ENCODE results near the gene FERMT2. TPM values are rescaled to one million over a fixed set of nuclear protein-coding genes. Genes with fewer than 3 reads are reported as not detected.

Gene FERMT2
- total and polyA plus RNA-seq, 4 donors: 23.9 to 51.3 (median 40.4) TPM

DNA sequence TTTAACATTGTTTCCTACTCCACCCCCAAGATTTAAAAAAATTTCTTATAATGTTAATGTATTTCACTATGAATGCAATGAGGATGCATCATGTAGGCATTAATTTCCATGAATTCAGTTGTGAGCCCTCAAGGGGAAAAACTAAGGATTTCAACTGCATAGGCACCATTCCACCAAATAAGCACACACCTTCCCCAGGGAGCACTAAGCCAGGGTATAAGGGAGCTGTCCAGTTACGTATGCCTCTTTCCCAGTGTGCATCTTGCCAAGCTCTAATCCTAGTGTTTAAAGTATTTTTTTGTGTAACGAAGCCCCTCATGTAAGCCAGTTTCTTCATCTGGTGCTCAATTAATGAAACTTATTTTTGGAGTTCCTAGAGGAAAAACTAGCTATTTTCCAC is 6.6 kb downstream of the FERMT2 start:
- TF ChIP-seq TAF1 (conservative IDR thresholded peaks at IDR 0.05) (no peak), EGR1 (IDR thresholded peaks at IDR 0.05; ENCODE audit: low read depth in 2 of 2) (no peak), REST (IDR thresholded peaks at IDR 0.05) (no peak), YY1 (IDR thresholded peaks at IDR 0.05) (no peak), SP1 (IDR thresholded peaks at IDR 0.05) (no peak), ZBTB33 (IDR thresholded peaks at IDR 0.05) (no peak), HNF4A (conservative IDR thresholded peaks at IDR 0.05) (no peak), FOXA1 (IDR thresholded peaks at IDR 0.05) (no peak), RAD21 (IDR thresholded peaks at IDR 0.05) (no peak), NR2F2 (IDR thresholded peaks at IDR 0.05) (no peak), FOXA2 (IDR thresholded peaks at IDR 0.05) (no peak), MAX (IDR thresholded peaks at IDR 0.05) (no peak), HNF4G (IDR thresholded peaks at IDR 0.05) (no peak)
- TF ChIP-seq, protein P1, sequence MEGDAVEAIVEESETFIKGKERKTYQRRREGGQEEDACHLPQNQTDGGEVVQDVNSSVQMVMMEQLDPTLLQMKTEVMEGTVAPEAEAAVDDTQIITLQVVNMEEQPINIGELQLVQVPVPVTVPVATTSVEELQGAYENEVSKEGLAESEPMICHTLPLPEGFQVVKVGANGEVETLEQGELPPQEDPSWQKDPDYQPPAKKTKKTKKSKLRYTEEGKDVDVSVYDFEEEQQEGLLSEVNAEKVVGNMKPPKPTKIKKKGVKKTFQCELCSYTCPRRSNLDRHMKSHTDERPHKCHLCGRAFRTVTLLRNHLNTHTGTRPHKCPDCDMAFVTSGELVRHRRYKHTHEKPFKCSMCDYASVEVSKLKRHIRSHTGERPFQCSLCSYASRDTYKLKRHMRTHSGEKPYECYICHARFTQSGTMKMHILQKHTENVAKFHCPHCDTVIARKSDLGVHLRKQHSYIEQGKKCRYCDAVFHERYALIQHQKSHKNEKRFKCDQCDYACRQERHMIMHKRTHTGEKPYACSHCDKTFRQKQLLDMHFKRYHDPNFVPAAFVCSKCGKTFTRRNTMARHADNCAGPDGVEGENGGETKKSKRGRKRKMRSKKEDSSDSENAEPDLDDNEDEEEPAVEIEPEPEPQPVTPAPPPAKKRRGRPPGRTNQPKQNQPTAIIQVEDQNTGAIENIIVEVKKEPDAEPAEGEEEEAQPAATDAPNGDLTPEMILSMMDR (IDR thresholded peaks at IDR 0.05; ENCODE audit: low read depth, low read length, missing input control): no peak
- Histone ChIP-seq H3K9ac (ENCODE audit: low read depth in 1 of 2, low read length in 2 of 2) (no peak overlapping the region), H3K4me3 (ENCODE audit: low read depth in 1 of 3, low read length in 3 of 3) (no peak overlapping the region), H3K27ac (ENCODE audit: low read depth in 1 of 2, low read length in 2 of 2) (peak overlapping the region; percentile 16 to 41), H3K4me1 (ENCODE audit: control insufficient read depth in 4 of 4, insufficient read depth in 4 of 4, low read length in 3 of 4) (peaks cover 0 to 46% (median 33%) of the 10 kb centered on the region in 4 donors), H3K9me3 (ENCODE audit: control insufficient read depth in 4 of 4, low read length in 3 of 4) (no peaks in the 10 kb centered on the region), H3K27me3 (ENCODE audit: control insufficient read depth in 4 of 4, insufficient read depth in 4 of 4, low read length in 3 of 4) (no peaks in the 10 kb centered on the region), H3K36me3 (ENCODE audit: control insufficient read depth in 4 of 4, insufficient read depth in 3 of 4, low read depth in 1 of 4, low read length in 3 of 4) (peaks cover 0 to 2% (median 0%) of the 10 kb centered on the region in 4 donors)
- WGBS: 80% methylated on average over 2 of the region's 2 CpGs
- no peak for DNase-seq (ENCODE audit: low spot score)

DNA sequence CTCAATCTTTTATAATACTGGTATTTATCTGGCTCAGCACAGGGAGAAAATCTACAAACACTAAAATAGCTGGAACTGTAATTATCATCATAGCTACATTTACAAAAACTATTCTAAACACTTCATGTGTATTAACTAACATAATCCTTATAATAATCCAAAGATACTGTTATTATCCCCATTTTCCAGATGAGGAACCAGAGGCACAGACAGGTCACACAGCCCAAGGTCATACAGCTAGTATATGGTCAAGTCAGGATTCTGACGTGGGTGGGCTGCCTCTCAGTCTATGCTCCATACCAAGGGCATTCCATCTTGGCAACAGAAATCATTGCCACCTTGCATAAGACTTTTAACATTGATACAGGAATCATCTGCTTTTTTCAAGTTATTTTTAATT is 11.4 kb downstream of the FERMT2 start:
- Histone ChIP-seq H3K36me3 (ENCODE audit: control insufficient read depth in 4 of 4, insufficient read depth in 3 of 4, low read depth in 1 of 4, low read length in 3 of 4) (no peaks in the 10 kb centered on the region), H3K27ac (ENCODE audit: low read depth in 1 of 2, low read length in 2 of 2) (no peak overlapping the region), H3K4me3 (ENCODE audit: low read depth in 1 of 3, low read length in 3 of 3) (no peak overlapping the region), H3K4me1 (ENCODE audit: control insufficient read depth in 4 of 4, insufficient read depth in 4 of 4, low read length in 3 of 4) (peaks cover 9 to 43% (median 35%) of the 10 kb centered on the region in 4 donors), H3K9ac (ENCODE audit: low read depth in 1 of 2, low read length in 2 of 2) (no peak overlapping the region), H3K27me3 (ENCODE audit: control insufficient read depth in 4 of 4, insufficient read depth in 4 of 4, low read length in 3 of 4) (no peaks in the 10 kb centered on the region), H3K9me3 (ENCODE audit: control insufficient read depth in 4 of 4, low read length in 3 of 4) (no peaks in the 10 kb centered on the region)
- 58% methylated on average over 1 of the region's 1 CpG for WGBS
- no peak for DNase-seq (ENCODE audit: low spot score)
- no peak for TF ChIP-seq FOXA2 (IDR thresholded peaks at IDR 0.05)
- TF ChIP-seq GABPA (IDR thresholded peaks at IDR 0.05 in 1 of 2, conservative IDR thresholded peaks at IDR 0.05 in 1 of 2): no peak
- TF ChIP-seq FOXA1 (IDR thresholded peaks at IDR 0.05): no peak
- no peak for TF ChIP-seq EGR1 (IDR thresholded peaks at IDR 0.05; ENCODE audit: low read depth in 2 of 2)
- TF ChIP-seq REST (IDR thresholded peaks at IDR 0.05): no peak
- TF ChIP-seq RXRA (IDR thresholded peaks at IDR 0.05): no peak
- TF ChIP-seq HNF4A (conservative IDR thresholded peaks at IDR 0.05): no peak
- TF ChIP-seq TAF1 (conservative IDR thresholded peaks at IDR 0.05): no peak
- no peak for TF ChIP-seq HNF4G (IDR thresholded peaks at IDR 0.05)
- no peak for TF ChIP-seq YY1 (IDR thresholded peaks at IDR 0.05)
- no peak for TF ChIP-seq SP1 (IDR thresholded peaks at IDR 0.05)
- TF ChIP-seq MAX (IDR thresholded peaks at IDR 0.05): no peak
- TF ChIP-seq, protein P1 (IDR thresholded peaks at IDR 0.05; ENCODE audit: low read depth, low read length, missing input control): no peak
- no peak for TF ChIP-seq RAD21 (IDR thresholded peaks at IDR 0.05)
- no peak for TF ChIP-seq JUND (IDR thresholded peaks at IDR 0.05)
